COLO668 (cell line): ENCODE measurements around the gene LDLRAD3.

Experiments used
- DNase-seq: peaks from one replicate; lab custom pipeline; 2025; ENCODE audit not compliant: unreplicated experiment; lab: John Stamatoyannopoulos, UW

Gene LDLRAD3

GRCh38 chr11:36193290-36193619 lies 249.4 kb downstream of the LDLRAD3 start:
- DNase-seq, result no peak

- no peak for DNase-seq
Measured at GRCh38 chr11:36193721-36194120, 249.9 kb downstream of the LDLRAD3 start.

GRCh38 chr11:36195496-36196354 lies 251.9 kb downstream of the LDLRAD3 start:
- no peak for DNase-seq

GRCh38 chr11:36196411-36196998 lies 252.6 kb downstream of the LDLRAD3 start:
- DNase-seq, result no peak

GRCh38 chr11:36201411-36201810 lies 257.5 kb downstream of the LDLRAD3 start:
- DNase-seq, result no peak

- DNase-seq, result no peak
Measured at GRCh38 chr11:36205536-36205935, 261.7 kb downstream of the LDLRAD3 start.

- DNase-seq, result no peak
Measured at GRCh38 chr11:36210529-36210928, 266.7 kb downstream of the LDLRAD3 start.

- peak; percentile 4 for DNase-seq
Measured at GRCh38 chr11:36211761-36212430, 268.0 kb downstream of the LDLRAD3 start.

- DNase-seq, result no peak
Measured at GRCh38 chr11:36212564-36213392, 268.9 kb downstream of the LDLRAD3 start.

GRCh38 chr11:36213393-36213840 lies 269.6 kb downstream of the LDLRAD3 start:
- DNase-seq, result no peak

- DNase-seq, result no peak
Measured at GRCh38 chr11:36214480-36214879, 270.6 kb downstream of the LDLRAD3 start.

GRCh38 chr11:36214976-36215692 lies 271.3 kb downstream of the LDLRAD3 start:
- no peak for DNase-seq

- DNase-seq, result no peak
Measured at GRCh38 chr11:36215693-36216060, 271.8 kb downstream of the LDLRAD3 start.

- DNase-seq, result no peak
Measured at GRCh38 chr11:36216061-36216615, 272.3 kb downstream of the LDLRAD3 start.

GRCh38 chr11:36218283-36218921 lies 274.5 kb downstream of the LDLRAD3 start:
- DNase-seq, result no peak

GRCh38 chr11:36219996-36220395 lies 276.1 kb downstream of the LDLRAD3 start:
- no peak for DNase-seq

GRCh38 chr11:36222831-36223635 lies 279.2 kb downstream of the LDLRAD3 start:
- no peak for DNase-seq

- DNase-seq, result no peak
Measured at GRCh38 chr11:36224209-36224882, 280.5 kb downstream of the LDLRAD3 start.
